Measurements from ENCODE around the gene KRT31.

KRT31 gene

DNA sequence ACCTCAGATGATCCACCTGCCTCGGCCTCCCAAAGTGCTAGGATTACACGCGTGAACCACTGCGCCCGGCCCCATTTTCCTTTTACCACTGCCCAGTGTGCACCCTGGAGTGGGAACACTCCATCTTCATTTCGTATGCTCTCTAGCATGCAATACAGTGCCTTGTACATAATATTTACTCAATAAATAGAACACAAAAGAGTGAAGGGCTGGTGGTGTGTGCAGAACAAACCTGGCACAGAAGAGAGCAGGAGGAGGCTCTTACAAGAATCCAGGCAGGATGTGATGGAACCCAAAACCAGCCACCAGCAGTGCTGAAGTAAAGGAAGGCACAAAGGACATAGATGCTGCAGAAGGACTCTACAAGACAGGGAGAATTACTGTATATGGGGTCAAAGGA, 19.7 kb upstream of the KRT31 start:
- H3K4me3 ChIP-seq (ENCODE audit: low read depth, low read length): no peak overlapping the region
- TF ChIP-seq ZNF112 (tag by site-specific recombination; IDR thresholded peaks at IDR 0.05) (no peak), KLF7 (tag by site-specific recombination; IDR thresholded peaks at IDR 0.05; ENCODE audit: borderline replicate concordance) (no peak), HOXD13 (CRISPR knock-in tag; IDR thresholded peaks at IDR 0.05; ENCODE audit: borderline replicate concordance) (no peak), ZNF701 (tag by site-specific recombination; IDR thresholded peaks at IDR 0.05) (no peak), ZNF600 (tag by site-specific recombination; IDR thresholded peaks at IDR 0.05) (no peak), YY2 (tag by site-specific recombination; IDR thresholded peaks at IDR 0.05) (no peak), ZNF558 (tag by site-specific recombination; IDR thresholded peaks at IDR 0.05) (no peak), WT1 (tag by site-specific recombination; IDR thresholded peaks at IDR 0.05) (no peak), ZNF169 (tag by site-specific recombination; IDR thresholded peaks at IDR 0.05) (no peak), HOXC10 (CRISPR knock-in tag; IDR thresholded peaks at IDR 0.05) (no peak), ZNF555 (tag by site-specific recombination; conservative IDR thresholded peaks at IDR 0.05) (no peak), ZNF16 (tag by site-specific recombination; IDR thresholded peaks at IDR 0.05; ENCODE audit: low read depth) (no peak), ZNF658 (tag by site-specific recombination; IDR thresholded peaks at IDR 0.05) (no peak), ZNF391 (tag by site-specific recombination; IDR thresholded peaks at IDR 0.05; ENCODE audit: borderline replicate concordance, low read depth) (no peak), SCRT1 (tag by site-specific recombination; IDR thresholded peaks at IDR 0.05; ENCODE audit: borderline replicate concordance) (no peak), ZNF747 (tag by site-specific recombination; IDR thresholded peaks at IDR 0.05) (no peak), OVOL3 (tag by site-specific recombination; IDR thresholded peaks at IDR 0.05) (no peak)
- TF ChIP-seq, protein P1, sequence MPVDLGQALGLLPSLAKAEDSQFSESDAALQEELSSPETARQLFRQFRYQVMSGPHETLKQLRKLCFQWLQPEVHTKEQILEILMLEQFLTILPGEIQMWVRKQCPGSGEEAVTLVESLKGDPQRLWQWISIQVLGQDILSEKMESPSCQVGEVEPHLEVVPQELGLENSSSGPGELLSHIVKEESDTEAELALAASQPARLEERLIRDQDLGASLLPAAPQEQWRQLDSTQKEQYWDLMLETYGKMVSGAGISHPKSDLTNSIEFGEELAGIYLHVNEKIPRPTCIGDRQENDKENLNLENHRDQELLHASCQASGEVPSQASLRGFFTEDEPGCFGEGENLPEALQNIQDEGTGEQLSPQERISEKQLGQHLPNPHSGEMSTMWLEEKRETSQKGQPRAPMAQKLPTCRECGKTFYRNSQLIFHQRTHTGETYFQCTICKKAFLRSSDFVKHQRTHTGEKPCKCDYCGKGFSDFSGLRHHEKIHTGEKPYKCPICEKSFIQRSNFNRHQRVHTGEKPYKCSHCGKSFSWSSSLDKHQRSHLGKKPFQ (tag by site-specific recombination; IDR thresholded peaks at IDR 0.05): no peak
- TF ChIP-seq, protein P2, sequence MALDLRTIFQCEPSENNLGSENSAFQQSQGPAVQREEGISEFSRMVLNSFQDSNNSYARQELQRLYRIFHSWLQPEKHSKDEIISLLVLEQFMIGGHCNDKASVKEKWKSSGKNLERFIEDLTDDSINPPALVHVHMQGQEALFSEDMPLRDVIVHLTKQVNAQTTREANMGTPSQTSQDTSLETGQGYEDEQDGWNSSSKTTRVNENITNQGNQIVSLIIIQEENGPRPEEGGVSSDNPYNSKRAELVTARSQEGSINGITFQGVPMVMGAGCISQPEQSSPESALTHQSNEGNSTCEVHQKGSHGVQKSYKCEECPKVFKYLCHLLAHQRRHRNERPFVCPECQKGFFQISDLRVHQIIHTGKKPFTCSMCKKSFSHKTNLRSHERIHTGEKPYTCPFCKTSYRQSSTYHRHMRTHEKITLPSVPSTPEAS (tag by site-specific recombination; IDR thresholded peaks at IDR 0.05): no peak
- no peak overlapping the region for H3K27ac ChIP-seq (ENCODE audit: extremely low read depth, low read depth, low read length)
- ChIA-PET POLR2A (no interaction called here), CTCF (interaction anchor here (0.6 to 2.5 kb wide), 20 partner anchors 9 to 501 kb away, joined by 3 to 10 read pairs (median 4); no protein-coding TSS in a partner anchor)
- H3K9me3 ChIP-seq (ENCODE audit: control insufficient read depth, insufficient read depth, low read depth, low read length): no peaks in the 10 kb centered on the region
- no peaks in the 10 kb centered on the region for H3K36me3 ChIP-seq (ENCODE audit: control insufficient read depth in 2 of 2, insufficient read depth in 1 of 2, low read length in 2 of 2)
- no peaks in the 10 kb centered on the region for H3K4me1 ChIP-seq (ENCODE audit: control insufficient read depth, insufficient read depth, low read length)

DNA sequence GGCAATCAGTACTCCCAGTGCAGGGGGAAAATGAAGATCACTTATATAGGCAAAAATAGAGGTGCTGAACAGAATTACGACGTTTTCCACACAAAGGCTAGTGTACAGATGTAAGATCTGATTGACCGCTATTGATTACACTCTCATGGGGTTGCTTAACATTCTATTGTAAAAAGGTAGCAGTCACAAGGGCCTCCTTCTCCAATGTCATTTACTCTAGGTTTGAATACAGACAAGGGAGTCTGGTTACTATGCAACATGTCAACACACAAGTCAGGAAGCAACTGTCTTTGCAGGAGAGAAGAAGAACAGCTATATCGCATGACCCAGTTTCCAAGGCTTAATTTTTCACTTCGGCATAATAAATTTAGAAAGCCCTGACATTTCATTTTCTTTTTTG, 19.1 kb upstream of the KRT31 start:
- Histone ChIP-seq H3K9me3 (ENCODE audit: control insufficient read depth, insufficient read depth, low read depth, low read length) (no peaks in the 10 kb centered on the region), H3K4me3 (ENCODE audit: low read depth, low read length) (no peak overlapping the region), H3K36me3 (ENCODE audit: control insufficient read depth in 2 of 2, insufficient read depth in 1 of 2, low read length in 2 of 2) (no peaks in the 10 kb centered on the region), H3K4me1 (ENCODE audit: control insufficient read depth, insufficient read depth, low read length) (no peaks in the 10 kb centered on the region), H3K27ac (ENCODE audit: extremely low read depth, low read depth, low read length) (no peak overlapping the region)
- no peak for TF ChIP-seq ZNF677 (tag by site-specific recombination; IDR thresholded peaks at IDR 0.05)
- no peak for TF ChIP-seq ZNF274 (IDR thresholded peaks at IDR 0.05; ENCODE audit: low read length)
- no peak for TF ChIP-seq ZNF274 (tag by site-specific recombination; IDR thresholded peaks at IDR 0.05; ENCODE audit: borderline replicate concordance)
- TF ChIP-seq YY1 (tag by site-specific recombination; IDR thresholded peaks at IDR 0.05): no peak
- TF ChIP-seq ZNF626 (tag by site-specific recombination; IDR thresholded peaks at IDR 0.05): no peak
- TF ChIP-seq ZNF2 (tag by site-specific recombination; IDR thresholded peaks at IDR 0.05): no peak
- TF ChIP-seq, protein P3, sequence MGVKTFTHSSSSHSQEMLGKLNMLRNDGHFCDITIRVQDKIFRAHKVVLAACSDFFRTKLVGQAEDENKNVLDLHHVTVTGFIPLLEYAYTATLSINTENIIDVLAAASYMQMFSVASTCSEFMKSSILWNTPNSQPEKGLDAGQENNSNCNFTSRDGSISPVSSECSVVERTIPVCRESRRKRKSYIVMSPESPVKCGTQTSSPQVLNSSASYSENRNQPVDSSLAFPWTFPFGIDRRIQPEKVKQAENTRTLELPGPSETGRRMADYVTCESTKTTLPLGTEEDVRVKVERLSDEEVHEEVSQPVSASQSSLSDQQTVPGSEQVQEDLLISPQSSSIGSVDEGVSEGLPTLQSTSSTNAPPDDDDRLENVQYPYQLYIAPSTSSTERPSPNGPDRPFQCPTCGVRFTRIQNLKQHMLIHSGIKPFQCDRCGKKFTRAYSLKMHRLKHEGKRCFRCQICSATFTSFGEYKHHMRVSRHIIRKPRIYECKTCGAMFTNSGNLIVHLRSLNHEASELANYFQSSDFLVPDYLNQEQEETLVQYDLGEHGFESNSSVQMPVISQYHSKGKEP (tag by site-specific recombination; IDR thresholded peaks at IDR 0.05): no peak
- no peak for TF ChIP-seq ZNF335 (tag by site-specific recombination; conservative IDR thresholded peaks at IDR 0.05)
- CTCF ChIA-PET: interaction anchor here (0.9 to 2.5 kb wide), 6 partner anchors 9 to 232 kb away, joined by 3 to 7 read pairs (median 4); no protein-coding TSS in a partner anchor
- POLR2A ChIA-PET: no interaction called here

Data from HEK293 (cell line).